WTC11 (cell line): ENCODE measurements around the gene RTN3. TPM values are rescaled to one million over a fixed set of nuclear protein-coding genes. Genes with fewer than 3 reads are reported as not detected.

Experiments
- ATAC-seq: fragments of 200-7000 bp; cut with Tn5 transposase; 2 replicates; pipeline ENCODE4 v1.10.0; 2021; ENCODE audit warnings: mild to moderate bottlenecking, moderate library complexity
- CTCF ChIA-PET: fragments of 300-600 bp; sonication (Branson Sonifier 250); formaldehyde crosslinking; loops from one replicate; lab custom pipeline; 2021; ENCODE audit warnings: antibody characterized with exemption; lab: Charles Lee
- POLR2A ChIA-PET: fragments of 350-600 bp; sonication (Branson Sonifier 250); formaldehyde crosslinking; loops from one replicate; lab custom pipeline; 2021; ENCODE audit warnings: antibody characterized with exemption; lab: Charles Lee
- DNase-seq: peaks from one replicate; pipeline ENCODE4 v3.0.0; 2021; ENCODE audit warnings: low spot score
- H3K27ac Mint-ChIP-seq: 2 replicates; pipeline ENCODE4 v1.8.0; 2021; ENCODE audit warnings: mixed read lengths
- H3K27me3 Mint-ChIP-seq: 2 replicates; pipeline ENCODE4 v1.8.0; 2021; ENCODE audit warnings: low read depth, mild to moderate bottlenecking, moderate library complexity, mixed read lengths
- H3K36me3 Mint-ChIP-seq: 2 replicates; pipeline ENCODE4 v1.8.0; 2021; ENCODE audit warnings: mixed read lengths
- H3K4me1 Mint-ChIP-seq: 2 replicates; pipeline ENCODE4 v1.8.0; 2022; ENCODE audit warnings: mixed read lengths
- H3K4me3 Mint-ChIP-seq: 2 replicates; pipeline ENCODE4 v1.8.0; 2021; ENCODE audit warnings: mild to moderate bottlenecking, moderate library complexity, mixed read lengths
- H3K9me3 Mint-ChIP-seq: 2 replicates; pipeline ENCODE4 v1.8.0; 2021; ENCODE audit warnings: mixed read lengths
- AR ChIP-seq: fragments of 250-450 bp; sonication (Bioruptor Pico); IDR thresholded peaks from 2 replicates; pipeline ENCODE4 v1.9.0; 2021; ENCODE audit warnings: mild to moderate bottlenecking
- ATF1 ChIP-seq: sonication (generic); formaldehyde crosslinking; IDR thresholded peaks from 2 replicates; pipeline ENCODE4 v1.8.1; 2023; ENCODE audit warnings: mild to moderate bottlenecking, moderate library complexity, missing genetic modification reagents
- ATF6 ChIP-seq: sonication (generic); formaldehyde crosslinking; IDR thresholded peaks from 2 replicates; pipeline ENCODE4 v1.8.1; 2023; ENCODE audit warnings: mild to moderate bottlenecking, missing genetic modification reagents
- CBFB ChIP-seq: sonication (generic); formaldehyde crosslinking; IDR thresholded peaks from 2 replicates; pipeline ENCODE4 v1.8.1; 2022; ENCODE audit warnings: mild to moderate bottlenecking, low read depth, missing genetic modification reagents
- CDX4 ChIP-seq: fragments of 250-450 bp; sonication (Bioruptor Pico); IDR thresholded peaks from 2 replicates; pipeline ENCODE4 v1.9.0; 2021; ENCODE audit warnings: moderate library complexity, mild to moderate bottlenecking, inconsistent platforms, borderline replicate concordance
- CREB1 ChIP-seq: sonication (generic); formaldehyde crosslinking; IDR thresholded peaks from 2 replicates; pipeline ENCODE4 v1.8.0; 2023; ENCODE audit warnings: mild to moderate bottlenecking, missing genetic modification reagents
- E2F5 ChIP-seq: sonication (generic); formaldehyde crosslinking; IDR thresholded peaks from 2 replicates; pipeline ENCODE4 v1.8.1; 2022; ENCODE audit warnings: mild to moderate bottlenecking, moderate library complexity, missing genetic modification reagents
- FOXK1 ChIP-seq: sonication (generic); formaldehyde crosslinking; IDR thresholded peaks from 2 replicates; pipeline ENCODE4 v1.8.0; 2022; ENCODE audit warnings: mild to moderate bottlenecking, moderate library complexity, missing genetic modification reagents
- GTF2I ChIP-seq: fragments of 250-450 bp; sonication (Bioruptor Pico); conservative IDR thresholded peaks from 2 replicates; pipeline ENCODE4 v1.4.0; 2021; ENCODE audit warnings: mild to moderate bottlenecking
- HMGA2 ChIP-seq: fragments of 250-450 bp; sonication (Bioruptor Pico); IDR thresholded peaks from 2 replicates; pipeline ENCODE4 v1.4.0; 2021; ENCODE audit warnings: mild to moderate bottlenecking, moderate library complexity
- IRF1 ChIP-seq: sonication (generic); formaldehyde crosslinking; IDR thresholded peaks from 2 replicates; pipeline ENCODE4 v1.8.0; 2023; ENCODE audit warnings: missing genetic modification reagents
- MAX ChIP-seq: sonication (generic); formaldehyde crosslinking; IDR thresholded peaks from 2 replicates; pipeline ENCODE4 v1.8.0; 2022; ENCODE audit warnings: mild to moderate bottlenecking, missing genetic modification reagents
- SOX15 ChIP-seq: fragments of 250-450 bp; sonication (Bioruptor Pico); IDR thresholded peaks from 2 replicates; pipeline ENCODE4 v1.9.0; 2021; ENCODE audit warnings: mild to moderate bottlenecking
- SP1 ChIP-seq: sonication (generic); formaldehyde crosslinking; conservative IDR thresholded peaks from 2 replicates; pipeline ENCODE4 v1.8.1; 2022; ENCODE audit warnings: missing genetic modification reagents
- TP53 ChIP-seq: sonication (generic); formaldehyde crosslinking; IDR thresholded peaks from 2 replicates; pipeline ENCODE4 v1.8.1; 2023; ENCODE audit warnings: mild to moderate bottlenecking, missing genetic modification reagents
- ZBTB21 ChIP-seq: sonication (generic); formaldehyde crosslinking; IDR thresholded peaks from 2 replicates; pipeline ENCODE4 v1.8.1; 2023; ENCODE audit warnings: mild to moderate bottlenecking, missing genetic modification reagents, borderline replicate concordance
- ZBTB43 ChIP-seq: sonication (generic); formaldehyde crosslinking; IDR thresholded peaks from 2 replicates; pipeline ENCODE4 v1.8.1; 2023; ENCODE audit warnings: mild to moderate bottlenecking, missing genetic modification reagents
- ZNF121 ChIP-seq: sonication (generic); formaldehyde crosslinking; IDR thresholded peaks from 2 replicates; pipeline ENCODE4 v1.8.0; 2023; ENCODE audit warnings: missing genetic modification reagents
- ZNF263 ChIP-seq: sonication (generic); formaldehyde crosslinking; IDR thresholded peaks from 2 replicates; pipeline ENCODE4 v1.8.1; 2022; ENCODE audit warnings: low read depth, mild to moderate bottlenecking, moderate library complexity, missing genetic modification reagents
- ZNF281 ChIP-seq: sonication (generic); formaldehyde crosslinking; IDR thresholded peaks from 2 replicates; pipeline ENCODE4 v1.8.0; 2023; ENCODE audit warnings: mild to moderate bottlenecking, missing genetic modification reagents
- total RNA-seq: library from RNA; stranded (reverse); gene quantifications from 3 replicates; pipeline ENCODE4 v1.2.3, GENCODE V29; 2021

The RTN3 gene
- total RNA-seq, 1 experiment from 2014 or later, result 159 TPM

GRCh38 chr11:63694596-63694995 lies 13.3 kb downstream of the RTN3 start (continued):
- TF ChIP-seq ZBTB43 (CRISPR knock-in tag), result no peak
- no peak for TF ChIP-seq CDX4 (CRISPR knock-in tag)
- no peak for TF ChIP-seq AR (CRISPR knock-in tag)
- no peak for TF ChIP-seq TP53 (CRISPR knock-in tag)
- no peak for TF ChIP-seq GTF2I (CRISPR knock-in tag)
- no peak for TF ChIP-seq ATF6 (CRISPR knock-in tag)
- TF ChIP-seq ZNF263, result no peak
- TF ChIP-seq CREB1, result no peak
- TF ChIP-seq IRF1 (CRISPR knock-in tag), result no peak
- no peak for TF ChIP-seq SP1 (CRISPR knock-in tag)
- TF ChIP-seq, all 79 proteins: peak for 0

GRCh38 chr11:63698976-63699733 lies 17.9 kb downstream of the RTN3 start:
- no peak for DNase-seq
- CTCF ChIA-PET, result interaction anchor here (1.8 kb wide), 1 partner anchor 17 kb away, joined by 4 read pairs; no protein-coding TSS in a partner anchor
- Mint-ChIP-seq H3K27ac (peak overlapping the region; percentile 1), H3K4me1 (peaks cover 22% of the 10 kb centered on the region), H3K4me3 (no peak overlapping the region), H3K36me3 (peaks cover 13% of the 10 kb centered on the region)
- POLR2A ChIA-PET, result interaction anchor here (1.5 kb wide), 1 partner anchor 18 kb away, joined by 3 read pairs; the partner anchor contains the start of gene RTN3
- no peak for TF ChIP-seq HMGA2
- TF ChIP-seq MAX (CRISPR knock-in tag), result no peak
- no peak for TF ChIP-seq ZBTB21 (CRISPR knock-in tag)
- TF ChIP-seq ZNF121, result no peak
- TF ChIP-seq SOX15, result no peak
- TF ChIP-seq CBFB (CRISPR knock-in tag), result no peak
- no peak for TF ChIP-seq FOXK1 (CRISPR knock-in tag)
- no peak for TF ChIP-seq ATF1 (CRISPR knock-in tag)
- TF ChIP-seq E2F5 (CRISPR knock-in tag), result no peak
- TF ChIP-seq IRF1 (CRISPR knock-in tag), result no peak
- TF ChIP-seq ZNF281 (CRISPR knock-in tag), result no peak
- TF ChIP-seq, all 79 proteins: peak for 0
- Mint-ChIP-seq H3K9me3 (peaks cover 6% of the 10 kb centered on the region), H3K27me3 (no peaks in the 10 kb centered on the region)
- ATAC-seq, result no peak
